Superior temporal gyrus (tissue), 1 donor: ENCODE data around the gene GPRC5B.

ENCODE experiments used
- DNase-seq: peaks from one replicate; pipeline ENCODE4 v3.0.0-alpha.2; 2016; ENCODE audit errors: extremely low spot score

GPRC5B gene

GRCh38 chr16:19846436-19846835 is 38.2 kb downstream of the GPRC5B start:
- no peak for DNase-seq

GRCh38 chr16:19844945-19845641 is 39.6 kb downstream of the GPRC5B start:
- peak; percentile 82 for DNase-seq

GRCh38 chr16:19843371-19843770 is 41.3 kb downstream of the GPRC5B start:
- no peak for DNase-seq

GRCh38 chr16:19842426-19843157 is 42.1 kb downstream of the GPRC5B start:
- no peak for DNase-seq

GRCh38 chr16:19841184-19841583 is 43.5 kb downstream of the GPRC5B start:
- no peak for DNase-seq

- DNase-seq = no peak
Observed at GRCh38 chr16:19840524-19841110, 44.0 kb downstream of the GPRC5B start.

GRCh38 chr16:19837984-19838707 is 46.5 kb downstream of the GPRC5B start:
- DNase-seq = no peak

- DNase-seq = no peak
Observed at GRCh38 chr16:19837331-19837980, 47.2 kb downstream of the GPRC5B start.

GRCh38 chr16:19835968-19836421 is 48.7 kb downstream of the GPRC5B start:
- DNase-seq = no peak

- DNase-seq = no peak
Observed at GRCh38 chr16:19835196-19835595, 49.5 kb downstream of the GPRC5B start.

- no peak for DNase-seq
Observed at GRCh38 chr16:19833581-19833980, 51.1 kb downstream of the GPRC5B start.

GRCh38 chr16:19833176-19833575 is 51.5 kb downstream of the GPRC5B start:
- DNase-seq = no peak

- peak; percentile 18 for DNase-seq
Observed at GRCh38 chr16:19831678-19832077, 53.0 kb downstream of the GPRC5B start.

GRCh38 chr16:19830902-19831560 is 53.6 kb downstream of the GPRC5B start:
- no peak for DNase-seq

- DNase-seq = peak; percentile 7
Observed at GRCh38 chr16:19829844-19830692, 54.6 kb downstream of the GPRC5B start.

GRCh38 chr16:19824216-19824615 is 60.4 kb downstream of the GPRC5B start:
- DNase-seq = no peak

- no peak for DNase-seq
Observed at GRCh38 chr16:19823322-19823721, 61.3 kb downstream of the GPRC5B start.

- peak; percentile 10 for DNase-seq
Observed at GRCh38 chr16:19822533-19822932, 62.1 kb downstream of the GPRC5B start.

GRCh38 chr16:19817875-19818274 is 66.8 kb downstream of the GPRC5B start:
- no peak for DNase-seq

GRCh38 chr16:19817122-19817521 is 67.5 kb downstream of the GPRC5B start:
- no peak for DNase-seq
